DMS53 treated with DMSO at 0.1 percent for 48 hours (cell line): ENCODE data around the gene CSMD2.

Source experiments
- DNase-seq: peaks from one replicate; lab custom pipeline; 2025; ENCODE audit not compliant: unreplicated experiment; lab: John Stamatoyannopoulos, UW

The CSMD2 gene

GRCh38 chr1:34156739-34157138 lies 8.3 kb downstream of the CSMD2 start:
- no peak for DNase-seq

GRCh38 chr1:34155860-34156259 lies 9.2 kb downstream of the CSMD2 start:
- DNase-seq, result no peak

- DNase-seq, result no peak
Observed at GRCh38 chr1:34153246-34153645, 11.8 kb downstream of the CSMD2 start.

- no peak for DNase-seq
Observed at GRCh38 chr1:34149501-34149900, 15.5 kb downstream of the CSMD2 start.

- DNase-seq, result peak; percentile 58
Observed at GRCh38 chr1:34147301-34147700, 17.7 kb downstream of the CSMD2 start.

- DNase-seq, result no peak
Observed at GRCh38 chr1:34144766-34145165, 20.3 kb downstream of the CSMD2 start.

GRCh38 chr1:34143975-34144374 lies 21.1 kb downstream of the CSMD2 start:
- no peak for DNase-seq

GRCh38 chr1:34140011-34140676 lies 24.9 kb downstream of the CSMD2 start:
- no peak for DNase-seq

- no peak for DNase-seq
Observed at GRCh38 chr1:34137411-34137810, 27.6 kb downstream of the CSMD2 start.

GRCh38 chr1:34132161-34132420 lies 32.9 kb downstream of the CSMD2 start:
- DNase-seq, result no peak

GRCh38 chr1:34131396-34132160 lies 33.5 kb downstream of the CSMD2 start:
- no peak for DNase-seq

- DNase-seq, result no peak
Observed at GRCh38 chr1:34130306-34130705, 34.7 kb downstream of the CSMD2 start.

- DNase-seq, result no peak
Observed at GRCh38 chr1:34129630-34130029, 35.4 kb downstream of the CSMD2 start.

GRCh38 chr1:34128186-34128889 lies 36.7 kb downstream of the CSMD2 start:
- DNase-seq, result no peak

- no peak for DNase-seq
Observed at GRCh38 chr1:34127006-34128000, 37.7 kb downstream of the CSMD2 start.

- DNase-seq, result no peak
Observed at GRCh38 chr1:34126486-34126885, 38.5 kb downstream of the CSMD2 start.

GRCh38 chr1:34125721-34126380 lies 39.2 kb downstream of the CSMD2 start:
- DNase-seq, result no peak

- no peak for DNase-seq
Observed at GRCh38 chr1:34122080-34122932, 42.7 kb downstream of the CSMD2 start.

GRCh38 chr1:34115233-34115632 lies 49.8 kb downstream of the CSMD2 start:
- DNase-seq, result no peak

GRCh38 chr1:34113887-34114286 lies 51.1 kb downstream of the CSMD2 start:
- peak; percentile 14 for DNase-seq
